ENCODE data around the gene GULP1. TPM values are rescaled to one million over a fixed set of nuclear protein-coding genes. Genes with fewer than 3 reads are reported as not detected.

GULP1 gene
- polyA plus RNA-seq, 1 donor from 2014 or later = 10.2 TPM

DNA sequence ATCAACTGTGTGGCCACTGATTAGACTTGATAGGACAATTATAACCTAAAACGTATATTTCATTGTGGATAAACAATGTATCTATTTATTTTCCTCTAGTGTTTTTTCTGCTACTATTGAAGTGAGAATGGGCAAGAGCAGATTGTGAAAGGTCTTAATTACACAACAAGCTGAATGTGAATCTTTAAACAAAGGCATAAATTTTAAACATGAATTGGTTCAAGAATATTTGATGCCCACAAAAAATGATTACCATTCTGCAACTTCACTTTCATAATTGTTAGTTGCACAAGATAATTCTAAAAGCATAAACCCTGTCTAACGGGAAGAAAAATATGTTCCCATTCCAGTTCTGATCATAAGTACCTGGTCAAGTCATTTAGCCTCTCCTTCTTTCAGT lies 285.6 kb downstream of the GULP1 start:
- H3K27me3 ChIP-seq (ENCODE audit: insufficient read depth, low read depth, low read length) = no peaks in the 10 kb centered on the region
- no peaks in the 10 kb centered on the region for H3K9me2 ChIP-seq (ENCODE audit: insufficient read depth, low read length)
- no peak overlapping the region for H3K4me3 ChIP-seq (ENCODE audit: low read length)
- H3K9me3 ChIP-seq (ENCODE audit: low read length) = no peaks in the 10 kb centered on the region
- H3K9ac ChIP-seq (ENCODE audit: low read length) = no peak overlapping the region
- no peak overlapping the region for H3K4me2 ChIP-seq (ENCODE audit: low read length)
- H3F3A ChIP-seq (ENCODE audit: insufficient read depth, low read length, poor library complexity, severe bottlenecking) = no peaks in the 10 kb centered on the region
- no peaks in the 10 kb centered on the region for H3K36me3 ChIP-seq (ENCODE audit: insufficient read depth, low read length)
- H2AFZ ChIP-seq (ENCODE audit: low read depth, low read length) = no peak overlapping the region
- TF ChIP-seq EP300 (conservative IDR thresholded peaks at IDR 0.05; ENCODE audit: poor library complexity, severe bottlenecking) (no peak), TAF1 (IDR thresholded peaks at IDR 0.05; ENCODE audit: low read depth) (no peak), MXI1 (conservative IDR thresholded peaks at IDR 0.05; ENCODE audit: poor library complexity, severe bottlenecking) (no peak), CTCF (IDR thresholded peaks at IDR 0.05; ENCODE audit: poor library complexity, severe bottlenecking) (no peak)
- H3K27ac ChIP-seq (ENCODE audit: low read length) = no peak overlapping the region
- no peaks in the 10 kb centered on the region for H4K20me1 ChIP-seq (ENCODE audit: insufficient read depth)
- H3K79me2 ChIP-seq (replicated peaks; ENCODE audit: insufficient read depth, low read length) = no peaks in the 10 kb centered on the region

GRCh38 chr2:188580738-188581137 lies 289.1 kb downstream of the GULP1 start:
- Histone ChIP-seq H3K27me3 (ENCODE audit: insufficient read depth, low read depth, low read length) (no peaks in the 10 kb centered on the region), H3K9ac (ENCODE audit: low read length) (no peak overlapping the region), H3K27ac (ENCODE audit: low read length) (no peak overlapping the region), H3F3A (ENCODE audit: insufficient read depth, low read length, poor library complexity, severe bottlenecking) (no peaks in the 10 kb centered on the region), H4K20me1 (ENCODE audit: insufficient read depth) (no peaks in the 10 kb centered on the region), H2AFZ (ENCODE audit: low read depth, low read length) (no peak overlapping the region), H3K36me3 (ENCODE audit: insufficient read depth, low read length) (no peaks in the 10 kb centered on the region), H3K4me2 (ENCODE audit: low read length) (no peak overlapping the region), H3K9me2 (ENCODE audit: insufficient read depth, low read length) (no peaks in the 10 kb centered on the region), H3K9me3 (ENCODE audit: low read length) (no peaks in the 10 kb centered on the region), H3K4me3 (ENCODE audit: low read length) (no peak overlapping the region), H3K79me2 (replicated peaks; ENCODE audit: insufficient read depth, low read length) (no peaks in the 10 kb centered on the region)
- no peak for TF ChIP-seq TAF1 (IDR thresholded peaks at IDR 0.05; ENCODE audit: low read depth)
- no peak for TF ChIP-seq SMC3 (conservative IDR thresholded peaks at IDR 0.05; ENCODE audit: poor library complexity)
- no peak for TF ChIP-seq CTCF (IDR thresholded peaks at IDR 0.05; ENCODE audit: poor library complexity, severe bottlenecking)
- TF ChIP-seq MXI1 (conservative IDR thresholded peaks at IDR 0.05; ENCODE audit: poor library complexity, severe bottlenecking) = no peak

DNA sequence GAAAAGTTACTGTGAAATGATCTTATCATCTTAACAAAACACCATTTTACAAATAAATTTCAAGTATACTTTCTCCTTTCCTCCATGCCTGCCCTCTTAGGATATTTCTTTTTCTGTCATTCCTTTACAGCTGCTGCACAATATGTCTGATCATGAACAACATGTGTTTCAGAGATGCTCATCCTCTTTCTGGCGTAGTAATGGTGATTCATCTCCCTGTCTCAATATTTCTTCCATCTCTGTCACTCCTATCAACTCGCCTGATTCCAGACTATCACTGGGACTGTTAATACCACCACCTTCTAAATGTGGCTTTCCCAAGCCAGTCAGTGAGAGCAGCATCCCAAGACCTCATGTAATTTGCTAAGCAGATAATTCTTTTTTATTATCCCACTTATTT lies 290.5 kb downstream of the GULP1 start:
- Histone ChIP-seq H4K20me1 (ENCODE audit: insufficient read depth) (no peaks in the 10 kb centered on the region), H3K9me2 (ENCODE audit: insufficient read depth, low read length) (no peaks in the 10 kb centered on the region), H3K9me3 (ENCODE audit: low read length) (no peaks in the 10 kb centered on the region), H3K27ac (ENCODE audit: low read length) (no peak overlapping the region), H3K36me3 (ENCODE audit: insufficient read depth, low read length) (no peaks in the 10 kb centered on the region), H3K4me2 (ENCODE audit: low read length) (no peak overlapping the region), H2AFZ (ENCODE audit: low read depth, low read length) (no peak overlapping the region), H3K9ac (ENCODE audit: low read length) (no peak overlapping the region), H3K79me2 (replicated peaks; ENCODE audit: insufficient read depth, low read length) (no peaks in the 10 kb centered on the region), H3K27me3 (ENCODE audit: insufficient read depth, low read depth, low read length) (no peaks in the 10 kb centered on the region), H3K4me3 (ENCODE audit: low read length) (no peak overlapping the region), H3F3A (ENCODE audit: insufficient read depth, low read length, poor library complexity, severe bottlenecking) (no peaks in the 10 kb centered on the region)
- TF ChIP-seq REST (IDR thresholded peaks at IDR 0.05; ENCODE audit: borderline replicate concordance) (no peak), POLR2AphosphoS5 (IDR thresholded peaks at IDR 0.05) (peak; percentile 59), CTCF (IDR thresholded peaks at IDR 0.05; ENCODE audit: poor library complexity, severe bottlenecking) (no peak), TAF1 (IDR thresholded peaks at IDR 0.05; ENCODE audit: low read depth) (no peak), SMC3 (conservative IDR thresholded peaks at IDR 0.05; ENCODE audit: poor library complexity) (no peak), EP300 (conservative IDR thresholded peaks at IDR 0.05; ENCODE audit: poor library complexity, severe bottlenecking) (no peak), EZH2 (IDR thresholded peaks at IDR 0.05; ENCODE audit: borderline replicate concordance, insufficient read depth, low read length, poor library complexity, severe bottlenecking) (no peak), MXI1 (conservative IDR thresholded peaks at IDR 0.05; ENCODE audit: poor library complexity, severe bottlenecking) (no peak)

Measured in neural cell (in vitro differentiated cells).